Measurements from ENCODE around the gene SLC27A6.
"Not testable (repeated sequence)": the region's sequence is repeated elsewhere in the genome, so short reads cannot be mapped to it uniquely, and the experiment has no call there.

DNA sequence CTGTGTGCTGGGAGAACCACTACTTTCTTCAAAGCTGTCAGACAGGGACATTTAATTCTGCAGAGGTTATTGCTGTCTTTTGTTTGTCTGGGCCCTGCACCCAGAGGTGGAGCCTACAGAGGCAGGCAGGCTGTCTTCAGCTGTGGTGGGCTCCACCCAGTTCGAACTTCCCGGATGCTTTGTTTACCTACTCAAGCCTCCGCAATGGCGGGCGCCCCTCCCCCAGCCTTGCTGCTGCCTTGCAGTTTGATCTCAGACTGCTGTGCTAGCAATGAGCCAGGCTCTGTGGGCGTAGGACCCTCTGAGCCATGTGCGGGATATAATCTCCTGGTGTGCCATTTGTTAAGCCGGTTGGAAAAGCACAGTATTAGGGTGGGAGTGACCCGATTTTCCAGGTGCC, 22.2 kb upstream of the SLC27A6 start:
- TF ChIP-seq, protein P1, sequence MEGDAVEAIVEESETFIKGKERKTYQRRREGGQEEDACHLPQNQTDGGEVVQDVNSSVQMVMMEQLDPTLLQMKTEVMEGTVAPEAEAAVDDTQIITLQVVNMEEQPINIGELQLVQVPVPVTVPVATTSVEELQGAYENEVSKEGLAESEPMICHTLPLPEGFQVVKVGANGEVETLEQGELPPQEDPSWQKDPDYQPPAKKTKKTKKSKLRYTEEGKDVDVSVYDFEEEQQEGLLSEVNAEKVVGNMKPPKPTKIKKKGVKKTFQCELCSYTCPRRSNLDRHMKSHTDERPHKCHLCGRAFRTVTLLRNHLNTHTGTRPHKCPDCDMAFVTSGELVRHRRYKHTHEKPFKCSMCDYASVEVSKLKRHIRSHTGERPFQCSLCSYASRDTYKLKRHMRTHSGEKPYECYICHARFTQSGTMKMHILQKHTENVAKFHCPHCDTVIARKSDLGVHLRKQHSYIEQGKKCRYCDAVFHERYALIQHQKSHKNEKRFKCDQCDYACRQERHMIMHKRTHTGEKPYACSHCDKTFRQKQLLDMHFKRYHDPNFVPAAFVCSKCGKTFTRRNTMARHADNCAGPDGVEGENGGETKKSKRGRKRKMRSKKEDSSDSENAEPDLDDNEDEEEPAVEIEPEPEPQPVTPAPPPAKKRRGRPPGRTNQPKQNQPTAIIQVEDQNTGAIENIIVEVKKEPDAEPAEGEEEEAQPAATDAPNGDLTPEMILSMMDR (IDR thresholded peaks at IDR 0.05): not testable (repeated sequence)
- not testable (repeated sequence) for TF ChIP-seq ZFX (IDR thresholded peaks at IDR 0.05; ENCODE audit: borderline replicate concordance)

Data from 22Rv1 (cell line).